Measurements from ENCODE around the gene RIPOR3. TPM values are rescaled to one million over a fixed set of nuclear protein-coding genes. Genes with fewer than 3 reads are reported as not detected.
"Not testable (repeated sequence)": the region's sequence is repeated elsewhere in the genome, so short reads cannot be mapped to it uniquely, and the experiment has no call there.

Gene RIPOR3
- total RNA-seq, 2 experiments from 2014 or later = not detected

- H3K36me3 Mint-ChIP-seq (ENCODE audit: low read depth) = no peaks in the 10 kb centered on the region
- ChIA-PET POLR2A (no interaction called here), CTCF (no interaction called here)
- peaks cover 9% of the 10 kb centered on the region for H3K27me3 Mint-ChIP-seq (ENCODE audit: low read depth)
- H3K4me1 Mint-ChIP-seq (ENCODE audit: low read depth) = no peaks in the 10 kb centered on the region
- H3K4me3 Mint-ChIP-seq = no peak overlapping the region
- ATAC-seq = no peak
- no peak overlapping the region for H3K27ac Mint-ChIP-seq
- DNase-seq = no peak
- H3K9me3 Mint-ChIP-seq (ENCODE audit: insufficient read depth) = no peaks in the 10 kb centered on the region
Observed at GRCh38 chr20:50658804-50659380, 32.5 kb downstream of the RIPOR3 start.

- ChIA-PET CTCF (no interaction called here), POLR2A (no interaction called here)
- no peaks in the 10 kb centered on the region for H3K4me1 Mint-ChIP-seq (ENCODE audit: low read depth)
- H3K36me3 Mint-ChIP-seq (ENCODE audit: low read depth) = no peaks in the 10 kb centered on the region
- DNase-seq (no peak), ATAC-seq (no peak)
- H3K9me3 Mint-ChIP-seq (ENCODE audit: insufficient read depth) = no peaks in the 10 kb centered on the region
- no peak overlapping the region for H3K27ac Mint-ChIP-seq
- H3K4me3 Mint-ChIP-seq = no peak overlapping the region
- peaks cover 6% of the 10 kb centered on the region for H3K27me3 Mint-ChIP-seq (ENCODE audit: low read depth)
Observed at GRCh38 chr20:50655311-50655880, 35.9 kb downstream of the RIPOR3 start.

- ATAC-seq = no peak
- DNase-seq = no peak
- Mint-ChIP-seq H3K27ac (no peak overlapping the region), H3K27me3 (ENCODE audit: low read depth) (peaks cover 5% of the 10 kb centered on the region), H3K36me3 (ENCODE audit: low read depth) (no peaks in the 10 kb centered on the region), H3K4me3 (no peak overlapping the region), H3K9me3 (ENCODE audit: insufficient read depth) (no peaks in the 10 kb centered on the region), H3K4me1 (ENCODE audit: low read depth) (no peaks in the 10 kb centered on the region)
- POLR2A ChIA-PET = no interaction called here
- CTCF ChIA-PET = no interaction called here
Observed at GRCh38 chr20:50654904-50655303, 36.4 kb downstream of the RIPOR3 start.

DNA sequence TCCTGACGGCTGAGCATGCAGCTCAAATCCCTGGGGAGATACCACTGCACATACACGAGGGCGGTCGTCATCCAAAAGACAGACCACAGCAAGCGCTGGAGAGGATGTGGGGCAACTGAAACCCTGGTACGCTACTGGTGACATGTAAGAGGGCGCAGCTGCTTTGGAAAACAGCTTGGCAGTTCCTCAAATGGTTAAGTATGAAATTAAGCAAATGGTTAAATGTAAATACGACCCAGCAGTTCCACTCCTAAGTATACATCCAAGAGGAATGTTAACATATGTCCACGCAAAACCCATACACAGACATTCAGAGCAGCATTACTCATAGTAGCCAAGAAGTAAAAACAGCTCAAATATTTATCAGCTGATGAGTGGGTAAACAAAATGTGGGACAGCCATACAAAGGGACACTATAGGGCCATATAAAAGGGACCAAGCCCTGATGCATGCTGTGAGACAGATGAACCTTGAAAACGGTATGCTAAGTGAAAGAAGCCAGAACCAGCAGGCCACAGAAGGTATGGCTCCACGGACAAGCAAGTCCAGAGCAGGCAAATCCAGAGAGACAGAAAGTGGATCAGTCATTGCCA is 38.5 kb downstream of the RIPOR3 start:
- DNase-seq = no peak
- H3K4me1 Mint-ChIP-seq (ENCODE audit: low read depth) = no peaks in the 10 kb centered on the region
- POLR2A ChIA-PET = no interaction called here
- ATAC-seq = no peak
- no peak overlapping the region for H3K27ac Mint-ChIP-seq
- H3K4me3 Mint-ChIP-seq = no peak overlapping the region
- H3K9me3 Mint-ChIP-seq (ENCODE audit: insufficient read depth) = no peaks in the 10 kb centered on the region
- peaks cover 3% of the 10 kb centered on the region for H3K27me3 Mint-ChIP-seq (ENCODE audit: low read depth)
- CTCF ChIA-PET = no interaction called here
- H3K36me3 Mint-ChIP-seq (ENCODE audit: low read depth) = no peaks in the 10 kb centered on the region

GRCh38 chr20:50651676-50652075 is 39.7 kb downstream of the RIPOR3 start:
- ChIA-PET CTCF (no interaction called here), POLR2A (no interaction called here)
- no peaks in the 10 kb centered on the region for H3K36me3 Mint-ChIP-seq (ENCODE audit: low read depth)
- ATAC-seq (no peak), DNase-seq (no peak)
- no peaks in the 10 kb centered on the region for H3K4me1 Mint-ChIP-seq (ENCODE audit: low read depth)
- H3K27ac Mint-ChIP-seq = no peak overlapping the region
- H3K4me3 Mint-ChIP-seq = no peak overlapping the region
- H3K27me3 Mint-ChIP-seq (ENCODE audit: low read depth) = peaks cover 3% of the 10 kb centered on the region
- H3K9me3 Mint-ChIP-seq (ENCODE audit: insufficient read depth) = peaks cover 1% of the 10 kb centered on the region

- Mint-ChIP-seq H3K27ac (no peak overlapping the region), H3K9me3 (ENCODE audit: insufficient read depth) (peaks cover 4% of the 10 kb centered on the region), H3K27me3 (ENCODE audit: low read depth) (peaks cover 2% of the 10 kb centered on the region), H3K36me3 (ENCODE audit: low read depth) (no peaks in the 10 kb centered on the region), H3K4me1 (ENCODE audit: low read depth) (no peaks in the 10 kb centered on the region), H3K4me3 (no peak overlapping the region)
- CTCF ChIA-PET = no interaction called here
- DNase-seq = no peak
- POLR2A ChIA-PET = no interaction called here
- ATAC-seq = no peak
Observed at GRCh38 chr20:50649590-50649989, 41.8 kb downstream of the RIPOR3 start.

DNA sequence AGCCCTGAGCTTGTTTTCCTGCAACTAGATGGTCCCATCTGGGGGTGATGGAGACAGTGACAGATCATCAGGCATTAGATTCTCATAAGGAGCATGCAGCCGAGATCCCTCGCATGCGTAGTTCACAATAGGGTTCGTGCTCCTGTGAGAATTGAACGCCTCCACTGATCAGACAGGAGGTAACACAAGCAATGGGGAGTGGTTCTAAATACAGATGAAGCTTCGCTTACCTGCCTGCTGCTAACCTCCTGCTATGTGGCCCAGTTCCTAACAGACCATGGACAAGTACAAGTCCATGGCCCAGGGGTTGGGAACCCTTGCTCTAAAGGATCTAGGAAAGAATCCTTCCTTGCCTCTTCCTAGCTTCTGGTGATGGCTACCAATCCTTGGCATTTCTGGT is 42.7 kb downstream of the RIPOR3 start:
- H3K4me1 Mint-ChIP-seq (ENCODE audit: low read depth) = no peaks in the 10 kb centered on the region
- ChIA-PET POLR2A (no interaction called here), CTCF (interaction anchor here (1.7 kb wide), 1 partner anchor 13 kb away, joined by 5 read pairs; no protein-coding TSS in a partner anchor)
- no peaks in the 10 kb centered on the region for H3K36me3 Mint-ChIP-seq (ENCODE audit: low read depth)
- peaks cover 4% of the 10 kb centered on the region for H3K9me3 Mint-ChIP-seq (ENCODE audit: insufficient read depth)
- no peak overlapping the region for H3K4me3 Mint-ChIP-seq
- H3K27me3 Mint-ChIP-seq (ENCODE audit: low read depth) = peaks cover 2% of the 10 kb centered on the region
- no peak for ATAC-seq
- no peak overlapping the region for H3K27ac Mint-ChIP-seq
- DNase-seq = no peak

DNA sequence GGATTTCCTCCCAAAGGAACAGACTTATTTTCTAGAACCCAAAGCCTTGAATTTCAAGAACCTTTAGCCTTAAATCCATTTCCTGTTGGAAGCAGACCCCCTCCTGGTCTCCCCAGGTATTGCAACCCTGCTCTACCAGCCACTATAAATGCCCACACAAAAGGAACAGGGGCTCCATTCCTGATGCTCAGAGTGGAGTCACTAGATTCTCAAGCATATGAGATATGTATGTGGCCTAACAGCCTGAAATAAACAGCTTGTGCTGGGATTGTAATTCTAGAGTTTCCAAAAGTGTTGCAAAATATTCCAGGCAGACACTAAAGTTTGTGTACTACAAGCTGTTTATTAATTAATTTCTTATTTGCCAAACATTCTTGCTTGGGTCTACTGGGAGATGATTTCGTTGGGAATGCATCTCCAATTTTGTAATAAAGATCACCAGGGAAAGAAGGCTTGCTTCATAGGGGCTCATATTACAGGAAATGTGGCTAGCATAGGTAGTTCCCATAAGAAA is 44.8 kb downstream of the RIPOR3 start:
- Mint-ChIP-seq H3K27ac (no peak overlapping the region), H3K27me3 (ENCODE audit: low read depth) (peaks cover 2% of the 10 kb centered on the region), H3K4me1 (ENCODE audit: low read depth) (no peaks in the 10 kb centered on the region), H3K36me3 (ENCODE audit: low read depth) (no peaks in the 10 kb centered on the region), H3K4me3 (no peak overlapping the region), H3K9me3 (ENCODE audit: insufficient read depth) (peaks cover 4% of the 10 kb centered on the region)
- ChIA-PET POLR2A (no interaction called here), CTCF (no interaction called here)
- DNase-seq (no peak), ATAC-seq (no peak)

- Mint-ChIP-seq H3K4me1 (ENCODE audit: low read depth) (no peaks in the 10 kb centered on the region), H3K27me3 (ENCODE audit: low read depth) (peaks cover 2% of the 10 kb centered on the region), H3K27ac (no peak overlapping the region), H3K4me3 (no peak overlapping the region), H3K36me3 (ENCODE audit: low read depth) (no peaks in the 10 kb centered on the region), H3K9me3 (ENCODE audit: insufficient read depth) (peaks cover 4% of the 10 kb centered on the region)
- DNase-seq = no peak
- CTCF ChIA-PET = no interaction called here
- no peak for ATAC-seq
- POLR2A ChIA-PET = no interaction called here
Observed at GRCh38 chr20:50645253-50646068, 45.9 kb downstream of the RIPOR3 start.

DNA sequence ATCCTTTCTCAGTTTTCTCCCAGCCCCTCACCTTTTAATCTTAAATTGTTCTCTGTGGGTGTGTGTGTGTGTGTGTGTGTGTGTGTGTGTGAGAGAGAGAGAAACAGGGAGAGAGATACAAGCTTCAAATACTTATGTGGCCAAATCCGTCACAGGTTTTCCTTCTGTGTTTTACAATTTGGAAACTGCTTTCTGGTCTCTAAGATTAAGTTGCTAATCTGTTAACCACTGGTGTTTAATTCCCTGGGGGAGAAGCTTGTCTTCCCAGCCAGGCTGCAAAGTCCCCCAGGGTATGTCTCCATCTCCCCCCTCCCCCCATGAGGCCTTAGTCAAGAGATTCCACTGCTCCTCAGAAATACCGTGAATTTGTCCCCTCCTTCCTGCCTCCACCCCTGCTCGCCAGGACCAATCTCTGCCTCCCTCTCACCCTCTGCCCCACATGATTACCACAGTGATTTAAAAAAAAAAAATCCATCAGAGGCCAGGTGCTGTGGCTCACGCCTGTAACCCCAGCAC is 49.0 kb downstream of the RIPOR3 start:
- Mint-ChIP-seq H3K4me1 (ENCODE audit: low read depth) (no peaks in the 10 kb centered on the region), H3K27me3 (ENCODE audit: low read depth) (peaks cover 2% of the 10 kb centered on the region), H3K36me3 (ENCODE audit: low read depth) (no peaks in the 10 kb centered on the region), H3K27ac (no peak overlapping the region), H3K4me3 (no peak overlapping the region), H3K9me3 (ENCODE audit: insufficient read depth) (peaks cover 4% of the 10 kb centered on the region)
- DNase-seq (no peak), ATAC-seq (no peak)
- ChIA-PET POLR2A (no interaction called here), CTCF (no interaction called here)

DNA sequence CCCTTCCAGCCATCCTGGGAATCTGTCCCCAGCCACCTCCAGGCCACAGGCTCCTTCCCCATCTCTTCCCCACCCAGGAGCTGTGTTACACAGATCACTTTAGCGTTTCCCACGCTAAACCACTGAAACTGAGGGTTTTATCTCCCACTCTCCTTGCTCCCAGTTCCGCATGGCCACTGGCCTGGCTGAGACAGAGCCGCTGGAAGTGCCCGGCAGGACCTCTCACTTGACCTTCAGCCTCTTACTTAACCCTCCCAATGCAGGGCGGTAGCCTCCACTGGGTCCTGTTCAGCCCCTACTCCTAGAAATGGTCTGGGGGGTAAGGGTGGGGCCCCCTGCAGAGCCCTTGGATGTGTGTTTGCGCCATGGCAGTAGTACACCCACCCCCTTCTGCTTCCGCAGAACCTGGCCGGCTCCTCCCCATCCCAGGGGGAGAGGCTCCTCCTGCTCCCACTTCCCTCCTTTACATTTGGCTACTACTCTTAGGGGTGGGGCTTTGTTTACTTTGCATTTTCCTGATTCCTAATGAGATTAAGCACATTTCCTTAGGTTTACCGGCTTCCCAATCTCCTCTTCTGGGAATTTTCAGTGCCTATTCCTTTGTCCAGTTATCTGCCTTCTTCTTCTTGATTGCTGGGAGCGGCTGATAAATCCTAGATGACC is 49.6 kb downstream of the RIPOR3 start:
- ATAC-seq; H3K27ac Mint-ChIP-seq; H3K4me1 Mint-ChIP-seq (ENCODE audit: low read depth); H3K36me3 Mint-ChIP-seq (ENCODE audit: low read depth); DNase-seq; H3K4me3 Mint-ChIP-seq; CTCF ChIA-PET; H3K27me3 Mint-ChIP-seq (ENCODE audit: low read depth); H3K9me3 Mint-ChIP-seq (ENCODE audit: insufficient read depth); POLR2A ChIA-PET: not testable (repeated sequence)

Measured in activated CD8-positive, alpha-beta T cell treated with anti-CD3 and anti-CD28 coated beads, Interleukin-2, amount 10 ng/mL, durations not matched to agents 7 days and 5 days (primary cell).